ENCODE results near the gene NFASC. TPM values are rescaled to one million over a fixed set of nuclear protein-coding genes. Genes with fewer than 3 reads are reported as not detected.

The NFASC gene
- total RNA-seq, 5 donors from 2014 or later (not counting 1 experiment from before 2014, with no cell fraction given), result 0.13 to 0.35 (median 0.19) TPM; not detected in 2

GRCh38 chr1:205068001-205068400 is 197.3 kb downstream of the NFASC start:
- POLR2A ChIA-PET, result no interaction called here
- Histone ChIP-seq H3K27me3 (replicated peaks in 1 of 2; ENCODE audit: control insufficient read depth in 2 of 2, extremely low read depth in 1 of 2, insufficient read depth in 2 of 2, low read length in 1 of 2) (peaks cover 0 to 7% of the 10 kb centered on the region in 2 experiments), H3K27ac (ENCODE audit: low read length) (no peak overlapping the region), H3K4me3 (ENCODE audit: control insufficient read depth in 1 of 2, extremely low read depth in 1 of 2, low read length in 1 of 2) (no peak overlapping the region), H3K4me1 (ENCODE audit: control insufficient read depth in 1 of 2, extremely low read depth in 1 of 2, insufficient read depth in 2 of 2, low read length in 2 of 2) (no peaks in the 10 kb centered on the region), H3K36me3 (ENCODE audit: control insufficient read depth in 2 of 2, extremely low read depth in 1 of 2, insufficient read depth in 1 of 2, low read length in 1 of 2) (no peaks in the 10 kb centered on the region), H3K9me3 (no peaks in the 10 kb centered on the region)
- no peaks in the 10 kb centered on the region for H3K9me3 Mint-ChIP-seq
- CTCF ChIA-PET, result interaction anchor here in 1 of 2 donors (0.6 kb wide), 1 partner anchor 724 kb away, joined by 3 read pairs; no protein-coding TSS in a partner anchor
- no peaks in the 10 kb centered on the region for H3K4me1 Mint-ChIP-seq
- no peak overlapping the region for H3K27ac Mint-ChIP-seq
- no peak for ATAC-seq (replicated peaks in 1 of 4)
- H3K27me3 Mint-ChIP-seq, result no peaks in the 10 kb centered on the region
- H3K4me3 Mint-ChIP-seq, result no peak overlapping the region
- DNase-seq, result no peak
- no peaks in the 10 kb centered on the region for H3K36me3 Mint-ChIP-seq
- no CpG with 5 or more reads among the region's 4 CpGs for WGBS (ENCODE audit: insufficient coverage)

DNA sequence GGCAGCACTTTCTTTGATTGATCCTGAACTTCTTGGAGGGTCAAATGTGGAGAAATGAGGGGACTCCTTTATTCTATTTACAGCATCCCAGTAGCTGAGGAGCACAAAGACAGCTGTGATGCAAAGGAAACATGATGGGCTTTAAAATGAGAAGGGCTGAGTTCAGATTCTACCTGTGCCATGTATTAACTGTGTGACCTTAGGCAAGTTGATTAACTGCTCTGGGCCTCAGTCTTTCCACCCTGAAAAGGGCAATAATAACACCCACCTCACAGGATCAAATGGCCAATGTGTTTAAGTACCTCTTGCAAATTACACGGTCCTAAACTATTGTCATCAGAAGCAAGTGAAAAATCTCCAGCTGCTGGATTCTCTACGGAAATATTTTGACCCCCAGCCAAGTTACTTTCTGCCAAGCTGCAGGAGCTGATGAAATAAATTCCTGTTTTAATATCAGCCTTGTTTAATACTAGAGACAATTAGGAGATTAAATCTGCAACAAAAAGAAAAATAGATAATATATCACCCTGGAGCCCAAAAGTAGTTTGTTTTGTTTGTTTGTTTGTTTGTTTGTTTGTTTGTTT is 197.9 kb downstream of the NFASC start:
- Histone ChIP-seq H3K36me3 (ENCODE audit: control insufficient read depth in 2 of 2, extremely low read depth in 1 of 2, insufficient read depth in 1 of 2, low read length in 1 of 2) (no peaks in the 10 kb centered on the region), H3K27me3 (replicated peaks in 1 of 2; ENCODE audit: control insufficient read depth in 2 of 2, extremely low read depth in 1 of 2, insufficient read depth in 2 of 2, low read length in 1 of 2) (peaks cover 0 to 7% of the 10 kb centered on the region in 2 experiments), H3K4me1 (ENCODE audit: control insufficient read depth in 1 of 2, extremely low read depth in 1 of 2, insufficient read depth in 2 of 2, low read length in 2 of 2) (no peaks in the 10 kb centered on the region), H3K9me3 (no peaks in the 10 kb centered on the region), H3K4me3 (ENCODE audit: control insufficient read depth in 1 of 2, extremely low read depth in 1 of 2, low read length in 1 of 2) (no peak overlapping the region), H3K27ac (ENCODE audit: low read length) (no peak overlapping the region)
- Mint-ChIP-seq H3K27me3 (no peaks in the 10 kb centered on the region), H3K9me3 (no peaks in the 10 kb centered on the region), H3K27ac (no peak overlapping the region), H3K4me1 (no peaks in the 10 kb centered on the region), H3K4me3 (no peak overlapping the region), H3K36me3 (no peaks in the 10 kb centered on the region)
- CTCF ChIA-PET, result no interaction called here
- WGBS (ENCODE audit: insufficient coverage), result no CpG with 5 or more reads among the region's 2 CpGs
- POLR2A ChIA-PET, result no interaction called here
- no peak for ATAC-seq (replicated peaks in 1 of 4)
- no peak for DNase-seq

- no peaks in the 10 kb centered on the region for H3K9me3 Mint-ChIP-seq
- H3K36me3 Mint-ChIP-seq, result no peaks in the 10 kb centered on the region
- H3K27ac ChIP-seq (ENCODE audit: low read length), result no peak overlapping the region
- H3K4me1 Mint-ChIP-seq, result no peaks in the 10 kb centered on the region
- H3K36me3 ChIP-seq (ENCODE audit: control insufficient read depth in 2 of 2, extremely low read depth in 1 of 2, insufficient read depth in 1 of 2, low read length in 1 of 2), result no peaks in the 10 kb centered on the region
- H3K27me3 ChIP-seq (replicated peaks in 1 of 2; ENCODE audit: control insufficient read depth in 2 of 2, extremely low read depth in 1 of 2, insufficient read depth in 2 of 2, low read length in 1 of 2), result peaks cover 0 to 4% of the 10 kb centered on the region in 2 experiments
- no peak overlapping the region for H3K4me3 ChIP-seq (ENCODE audit: control insufficient read depth in 1 of 2, extremely low read depth in 1 of 2, low read length in 1 of 2)
- H3K4me3 Mint-ChIP-seq, result no peak overlapping the region
- ChIA-PET CTCF (interaction anchor here in 1 of 2 donors (1.0 kb wide), 1 partner anchor 8 kb away, joined by 3 read pairs; no protein-coding TSS in a partner anchor), POLR2A (no interaction called here)
- H3K27me3 Mint-ChIP-seq, result no peaks in the 10 kb centered on the region
- DNase-seq (no peak), ATAC-seq (replicated peaks in 1 of 4) (no peak)
- no peak overlapping the region for H3K27ac Mint-ChIP-seq
- 93% methylated on average over 30 of the region's 42 CpGs for WGBS (ENCODE audit: insufficient coverage)
- H3K9me3 ChIP-seq, result no peaks in the 10 kb centered on the region
- H3K4me1 ChIP-seq (ENCODE audit: control insufficient read depth in 1 of 2, extremely low read depth in 1 of 2, insufficient read depth in 2 of 2, low read length in 2 of 2), result no peaks in the 10 kb centered on the region
Observed at GRCh38 chr1:205069371-205070125, 198.9 kb downstream of the NFASC start.

- Mint-ChIP-seq H3K27ac (no peak overlapping the region), H3K4me1 (no peaks in the 10 kb centered on the region), H3K4me3 (no peak overlapping the region), H3K36me3 (no peaks in the 10 kb centered on the region), H3K9me3 (no peaks in the 10 kb centered on the region), H3K27me3 (no peaks in the 10 kb centered on the region)
- WGBS (ENCODE audit: insufficient coverage), result 85% methylated on average over 2 of the region's 2 CpGs
- H3K9me3 ChIP-seq, result no peaks in the 10 kb centered on the region
- H3K27me3 ChIP-seq (replicated peaks in 1 of 2; ENCODE audit: control insufficient read depth in 2 of 2, extremely low read depth in 1 of 2, insufficient read depth in 2 of 2, low read length in 1 of 2), result no peaks in the 10 kb centered on the region
- ChIA-PET POLR2A (interaction anchor here in 1 of 2 donors (0.7 kb wide), 1 partner anchor 52 kb away, joined by 5 read pairs; no protein-coding TSS in a partner anchor), CTCF (no interaction called here)
- no peak for ATAC-seq (replicated peaks in 1 of 4)
- H3K4me3 ChIP-seq (ENCODE audit: control insufficient read depth in 1 of 2, extremely low read depth in 1 of 2, low read length in 1 of 2), result no peak overlapping the region
- no peak overlapping the region for H3K27ac ChIP-seq (ENCODE audit: low read length)
- no peaks in the 10 kb centered on the region for H3K4me1 ChIP-seq (ENCODE audit: control insufficient read depth in 1 of 2, extremely low read depth in 1 of 2, insufficient read depth in 2 of 2, low read length in 2 of 2)
- DNase-seq, result no peak
- no peaks in the 10 kb centered on the region for H3K36me3 ChIP-seq (ENCODE audit: control insufficient read depth in 2 of 2, extremely low read depth in 1 of 2, insufficient read depth in 1 of 2, low read length in 1 of 2)
Observed at GRCh38 chr1:205071028-205071409, 200.4 kb downstream of the NFASC start.

DNA sequence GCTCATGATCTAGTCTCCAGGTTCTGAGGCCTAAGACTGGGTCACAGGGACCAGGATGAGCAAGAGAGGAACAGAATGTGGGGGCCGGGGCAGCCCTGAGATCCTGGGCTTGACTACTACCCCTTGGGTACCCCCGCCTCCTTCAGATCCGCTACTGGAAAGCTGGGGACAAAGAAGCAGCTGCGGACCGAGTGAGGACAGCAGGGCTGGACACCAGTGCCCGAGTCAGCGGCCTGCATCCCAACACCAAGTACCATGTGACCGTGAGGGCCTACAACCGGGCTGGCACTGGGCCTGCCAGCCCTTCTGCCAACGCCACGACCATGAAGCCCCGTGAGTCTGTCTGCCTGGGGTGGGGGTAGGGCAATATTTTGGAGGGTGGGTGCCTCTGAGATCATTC is 201.1 kb downstream of the NFASC start:
- no peak overlapping the region for H3K4me3 Mint-ChIP-seq
- WGBS (ENCODE audit: insufficient coverage), result 84% methylated on average over 6 of the region's 12 CpGs
- POLR2A ChIA-PET, result no interaction called here

GRCh38 chr1:205072286-205072685 is 201.6 kb downstream of the NFASC start:
- H3K4me1 ChIP-seq (ENCODE audit: control insufficient read depth in 1 of 2, extremely low read depth in 1 of 2, insufficient read depth in 2 of 2, low read length in 2 of 2), result no peaks in the 10 kb centered on the region
- H3K4me3 Mint-ChIP-seq, result no peak overlapping the region
- H3K4me3 ChIP-seq (ENCODE audit: control insufficient read depth in 1 of 2, extremely low read depth in 1 of 2, low read length in 1 of 2), result no peak overlapping the region
- no peak overlapping the region for H3K27ac Mint-ChIP-seq
- 88% methylated on average over 6 of the region's 9 CpGs for WGBS (ENCODE audit: insufficient coverage)
- no peaks in the 10 kb centered on the region for H3K9me3 Mint-ChIP-seq
- H3K9me3 ChIP-seq, result no peaks in the 10 kb centered on the region
- ChIA-PET POLR2A (no interaction called here), CTCF (no interaction called here)
- no peak overlapping the region for H3K27ac ChIP-seq (ENCODE audit: low read length)
- no peaks in the 10 kb centered on the region for H3K27me3 Mint-ChIP-seq
- no peaks in the 10 kb centered on the region for H3K4me1 Mint-ChIP-seq
- no peak for DNase-seq
- no peaks in the 10 kb centered on the region for H3K27me3 ChIP-seq (replicated peaks in 1 of 2; ENCODE audit: control insufficient read depth in 2 of 2, extremely low read depth in 1 of 2, insufficient read depth in 2 of 2, low read length in 1 of 2)
- ATAC-seq (replicated peaks in 1 of 4), result no peak
- H3K36me3 ChIP-seq (ENCODE audit: control insufficient read depth in 2 of 2, extremely low read depth in 1 of 2, insufficient read depth in 1 of 2, low read length in 1 of 2), result no peaks in the 10 kb centered on the region
- no peaks in the 10 kb centered on the region for H3K36me3 Mint-ChIP-seq

More for the DNA sequence above, 201.1 kb downstream of the NFASC start:
- Histone ChIP-seq H3K4me3 (ENCODE audit: control insufficient read depth in 1 of 2, extremely low read depth in 1 of 2, low read length in 1 of 2) (no peak overlapping the region), H3K27ac (ENCODE audit: low read length) (no peak overlapping the region), H3K36me3 (ENCODE audit: control insufficient read depth in 2 of 2, extremely low read depth in 1 of 2, insufficient read depth in 1 of 2, low read length in 1 of 2) (no peaks in the 10 kb centered on the region), H3K9me3 (no peaks in the 10 kb centered on the region), H3K4me1 (ENCODE audit: control insufficient read depth in 1 of 2, extremely low read depth in 1 of 2, insufficient read depth in 2 of 2, low read length in 2 of 2) (no peaks in the 10 kb centered on the region), H3K27me3 (replicated peaks in 1 of 2; ENCODE audit: control insufficient read depth in 2 of 2, extremely low read depth in 1 of 2, insufficient read depth in 2 of 2, low read length in 1 of 2) (no peaks in the 10 kb centered on the region)
- Mint-ChIP-seq H3K36me3 (no peaks in the 10 kb centered on the region), H3K9me3 (no peaks in the 10 kb centered on the region), H3K27ac (no peak overlapping the region), H3K4me1 (no peaks in the 10 kb centered on the region), H3K27me3 (no peaks in the 10 kb centered on the region)
- CTCF ChIA-PET, result no interaction called here
- ATAC-seq (replicated peaks in 1 of 4) (no peak), DNase-seq (no peak)
